Cardiac muscle cell (in vitro differentiated cells and primary cell): ENCODE measurements around the gene SEC22C. TPM values are rescaled to one million over a fixed set of nuclear protein-coding genes. Genes with fewer than 3 reads are reported as not detected.

Experiments
- DNase-seq, 2 donors: peaks; one replicate each; pipeline versions ENCODE4 v3.0.0 to v3.0.0-alpha.2; 2010 to 2017; ENCODE audit warnings: low read depth in 1 of 2, low spot score in 1 of 2
- H3K27ac ChIP-seq: fragments of 200-600 bp; sonication (generic); 2 replicates; pipeline ENCODE4 v1.5.1; 2016
- H3K27me3 ChIP-seq: fragments of 200-600 bp; sonication (generic); 2 replicates; pipeline ENCODE4 v1.6.0; 2016; ENCODE audit warnings: control low read depth
- H3K36me3 ChIP-seq: fragments of 200-600 bp; sonication (generic); 2 replicates; pipeline ENCODE4 v1.5.1; 2016; ENCODE audit warnings: control low read depth
- H3K4me1 ChIP-seq: fragments of 200-600 bp; sonication (generic); 2 replicates; pipeline ENCODE4 v1.8.1; 2017; ENCODE audit warnings: low read depth, mild to moderate bottlenecking, mixed run types
- H3K4me3 ChIP-seq: fragments of 200-600 bp; sonication (generic); 2 replicates; pipeline ENCODE4 v1.5.1; 2016; ENCODE audit warnings: mild to moderate bottlenecking
- H3K9me3 ChIP-seq: fragments of 200-600 bp; sonication (generic); 2 replicates; pipeline ENCODE4 v1.5.1; 2017; ENCODE audit warnings: low read depth, mild to moderate bottlenecking, control low read depth
- polyA plus RNA-seq: library from polyadenylated mRNA; unstranded; fragments of >200 nt; fragmentation: Nextera tagmentation; extraction: Ambion mirVana; gene quantifications from 2 replicates; pipeline ENCODE4 v1.2.1, GENCODE V29; 2016
- total RNA-seq: library from RNA; depleted of rRNA; stranded (reverse); fragments of >200 nt; gene quantifications from 2 replicates; pipeline ENCODE4 v1.2.3, GENCODE V29; 2016
- TF ChIP-seq, protein P1 (sequence below): IDR thresholded peaks from 2 replicates; pipeline ENCODE4 v1.5.1; 2012; ENCODE audit warnings: low read depth, mild to moderate bottlenecking, low read length

The SEC22C gene
- total and polyA plus RNA-seq, 2 experiments from 2014 or later = 30.9 to 31.6 TPM

DNA sequence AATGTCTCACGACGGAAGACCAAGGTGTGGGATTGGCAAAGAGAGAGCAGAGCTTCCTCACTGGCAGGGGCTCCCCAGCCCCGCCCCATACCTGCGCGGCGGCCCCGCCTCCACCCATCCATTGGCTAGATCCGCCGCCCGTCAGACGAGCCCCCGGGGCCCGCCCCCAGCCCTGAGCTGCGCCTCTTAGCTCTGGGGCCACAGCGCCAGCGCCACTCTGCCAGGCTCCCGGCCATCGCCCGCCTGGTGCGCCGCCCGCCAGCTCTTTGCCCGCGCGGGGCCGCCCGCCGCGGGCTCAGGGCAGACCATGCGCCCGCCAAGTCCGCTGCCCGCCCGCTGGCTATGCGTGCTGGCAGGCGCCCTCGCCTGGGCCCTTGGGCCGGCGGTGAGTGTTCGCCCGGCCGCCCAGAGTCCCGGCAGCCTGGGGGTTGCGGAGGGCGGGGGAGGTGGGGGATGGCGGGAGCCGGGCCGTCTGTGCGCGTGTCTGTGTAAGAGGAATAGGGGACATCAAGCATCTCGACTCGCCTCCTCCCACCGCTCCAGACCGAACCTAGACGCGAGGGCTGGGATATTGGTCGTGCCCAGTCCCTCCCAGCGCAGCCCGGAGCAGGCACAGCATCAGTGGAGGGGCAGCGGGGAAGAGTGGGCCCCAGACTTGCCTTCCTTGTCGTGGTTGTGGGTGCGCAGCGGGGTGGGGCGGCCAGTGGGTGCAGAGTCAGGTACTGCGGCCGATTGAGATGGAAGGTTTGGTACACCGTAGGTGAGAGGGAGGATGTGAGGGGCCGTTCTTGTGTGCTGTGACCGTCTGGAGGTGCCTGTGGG, 79.1 kb downstream of the SEC22C start, which contains the start of gene VIPR1:
Gene VIPR1 (plus strand): TSS at position 215 of the 822 bp plus-strand sequence. CDS start 93 bp downstream, at position 308.
- peak; percentile 42 to 85 for DNase-seq
- Histone ChIP-seq H3K27me3 (peaks cover 55% of the 10 kb centered on the region), H3K36me3 (no peaks in the 10 kb centered on the region), H3K4me1 (peaks cover 3% of the 10 kb centered on the region), H3K27ac (no peak within 1 kb of the TSS), H3K4me3 (peak within 1 kb of the TSS; percentile 40), H3K9me3 (no peaks in the 10 kb centered on the region)
- TF ChIP-seq, protein P1, sequence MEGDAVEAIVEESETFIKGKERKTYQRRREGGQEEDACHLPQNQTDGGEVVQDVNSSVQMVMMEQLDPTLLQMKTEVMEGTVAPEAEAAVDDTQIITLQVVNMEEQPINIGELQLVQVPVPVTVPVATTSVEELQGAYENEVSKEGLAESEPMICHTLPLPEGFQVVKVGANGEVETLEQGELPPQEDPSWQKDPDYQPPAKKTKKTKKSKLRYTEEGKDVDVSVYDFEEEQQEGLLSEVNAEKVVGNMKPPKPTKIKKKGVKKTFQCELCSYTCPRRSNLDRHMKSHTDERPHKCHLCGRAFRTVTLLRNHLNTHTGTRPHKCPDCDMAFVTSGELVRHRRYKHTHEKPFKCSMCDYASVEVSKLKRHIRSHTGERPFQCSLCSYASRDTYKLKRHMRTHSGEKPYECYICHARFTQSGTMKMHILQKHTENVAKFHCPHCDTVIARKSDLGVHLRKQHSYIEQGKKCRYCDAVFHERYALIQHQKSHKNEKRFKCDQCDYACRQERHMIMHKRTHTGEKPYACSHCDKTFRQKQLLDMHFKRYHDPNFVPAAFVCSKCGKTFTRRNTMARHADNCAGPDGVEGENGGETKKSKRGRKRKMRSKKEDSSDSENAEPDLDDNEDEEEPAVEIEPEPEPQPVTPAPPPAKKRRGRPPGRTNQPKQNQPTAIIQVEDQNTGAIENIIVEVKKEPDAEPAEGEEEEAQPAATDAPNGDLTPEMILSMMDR = no peak

DNA sequence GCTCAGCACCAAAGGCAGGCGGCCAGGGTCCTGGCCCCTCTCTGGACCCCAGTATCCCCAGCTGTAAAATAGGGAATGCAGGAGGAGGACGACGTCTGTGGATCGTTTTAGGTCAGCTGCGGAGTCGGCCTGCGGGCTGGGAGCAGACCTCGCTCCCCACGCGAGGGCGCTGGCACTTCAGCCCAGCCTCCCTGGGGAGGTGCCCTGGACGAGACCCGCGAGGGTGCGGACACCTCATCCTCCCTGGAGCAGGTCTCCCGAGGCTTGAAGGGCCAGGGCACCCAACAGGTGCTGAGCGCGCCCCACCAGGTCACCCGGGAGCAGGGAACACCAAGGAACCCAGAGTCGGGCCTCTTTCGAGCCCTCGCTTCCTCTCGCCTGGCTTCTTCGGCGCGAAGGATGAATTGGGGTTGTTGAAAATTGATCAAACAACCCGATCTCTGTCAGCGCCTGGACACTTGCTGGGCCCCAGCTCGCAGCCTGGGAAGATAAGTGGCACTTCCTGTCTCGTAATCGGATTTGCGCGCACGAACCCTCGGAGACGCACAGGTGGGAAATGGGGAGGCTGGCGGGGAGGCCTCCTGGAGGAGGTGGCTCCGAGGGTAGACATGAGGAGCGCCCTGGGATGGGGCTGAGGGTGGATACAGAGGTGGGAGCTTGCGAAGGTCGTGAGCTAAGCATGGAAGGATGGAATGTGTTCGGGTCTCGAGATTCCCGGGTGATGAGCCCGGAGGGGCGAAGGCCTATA, 79.9 kb downstream of the SEC22C start:
- DNase-seq = peak; percentile 40 to 65
- Histone ChIP-seq H3K27ac (no peak overlapping the region), H3K4me1 (peaks cover 3% of the 10 kb centered on the region), H3K36me3 (no peaks in the 10 kb centered on the region), H3K27me3 (peaks cover 55% of the 10 kb centered on the region), H3K9me3 (no peaks in the 10 kb centered on the region), H3K4me3 (peak overlapping the region; percentile 40)
- TF ChIP-seq, protein P1 = peak; percentile 63

DNA sequence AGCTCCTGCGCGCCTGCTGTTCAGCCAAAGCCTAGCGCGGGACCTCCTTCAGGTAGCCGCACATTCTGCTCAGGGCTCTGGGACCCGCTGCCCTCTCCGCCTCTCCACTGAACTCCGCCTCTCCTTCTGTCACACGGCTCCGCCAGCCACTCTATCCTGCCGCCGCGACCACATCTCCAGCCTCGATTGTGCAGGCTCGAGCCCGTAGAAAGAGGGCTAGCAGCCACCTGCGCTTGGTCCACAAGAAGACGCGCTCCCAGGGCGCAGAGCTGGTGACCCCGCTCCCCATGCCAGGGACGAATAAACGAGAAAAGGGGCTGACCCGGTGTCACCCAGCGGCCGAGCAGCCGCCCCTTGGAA, 80.5 kb downstream of the SEC22C start:
- TF ChIP-seq, protein P1 = no peak
- peak overlapping the region; percentile 40 for H3K4me3 ChIP-seq
- peaks cover 55% of the 10 kb centered on the region for H3K27me3 ChIP-seq

DNA sequence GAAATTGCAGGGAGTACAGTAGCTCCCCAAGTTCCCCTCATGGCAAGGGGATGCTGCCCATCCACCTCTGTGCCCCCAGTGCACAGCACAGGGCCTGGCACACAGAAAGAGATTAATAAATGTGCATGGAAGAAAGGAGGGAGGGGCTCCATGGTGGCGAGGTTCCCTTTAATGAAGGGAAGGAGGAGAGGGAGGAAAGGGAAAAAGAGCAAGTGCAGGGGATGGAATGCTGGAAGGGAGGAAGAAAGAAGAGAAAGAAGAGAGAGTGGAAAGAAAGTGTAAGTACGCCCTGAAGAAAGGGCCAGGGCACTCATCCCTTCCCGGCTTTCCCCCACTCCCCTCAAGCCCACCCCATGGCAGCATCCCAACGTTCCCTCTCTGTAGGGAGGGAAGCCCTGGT, 80.9 kb downstream of the SEC22C start:
- no peak for DNase-seq
- Histone ChIP-seq H3K36me3 (no peaks in the 10 kb centered on the region), H3K4me3 (peak overlapping the region; percentile 40), H3K4me1 (peaks cover 3% of the 10 kb centered on the region), H3K27me3 (peaks cover 55% of the 10 kb centered on the region), H3K9me3 (no peaks in the 10 kb centered on the region), H3K27ac (no peak overlapping the region)
- TF ChIP-seq, protein P1 = no peak

More for the DNA sequence above, 80.5 kb downstream of the SEC22C start:
- peak in 1 of 2 donors; percentile 55 for DNase-seq
- no peak overlapping the region for H3K27ac ChIP-seq
- H3K36me3 ChIP-seq = no peaks in the 10 kb centered on the region
- H3K9me3 ChIP-seq = no peaks in the 10 kb centered on the region
- H3K4me1 ChIP-seq = peaks cover 3% of the 10 kb centered on the region

DNA sequence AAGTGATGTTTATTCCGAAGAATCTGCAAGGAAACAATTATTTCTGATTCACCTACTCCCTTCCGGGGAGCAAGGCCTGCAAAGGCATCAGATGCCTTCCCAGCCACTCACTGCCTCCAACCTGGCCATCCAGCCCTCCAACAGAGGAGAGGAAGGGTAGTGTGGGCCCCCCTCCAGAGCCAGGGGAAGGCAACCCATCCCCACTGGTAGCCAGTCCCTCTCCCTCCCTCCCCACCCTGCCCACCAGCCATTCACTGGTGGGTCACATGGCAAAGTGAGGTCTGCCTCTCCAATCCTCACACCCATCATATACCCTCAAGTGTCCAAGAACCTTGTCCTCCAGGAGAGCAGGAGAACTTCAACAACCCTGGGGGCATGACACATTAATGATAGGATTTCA, 81.7 kb downstream of the SEC22C start:
- peaks cover 55% of the 10 kb centered on the region for H3K27me3 ChIP-seq
- no peak for DNase-seq
- no peaks in the 10 kb centered on the region for H3K36me3 ChIP-seq
- H3K4me3 ChIP-seq = no peak overlapping the region
- TF ChIP-seq, protein P1 = no peak
- no peak overlapping the region for H3K27ac ChIP-seq
- H3K9me3 ChIP-seq = no peaks in the 10 kb centered on the region
- peaks cover 3% of the 10 kb centered on the region for H3K4me1 ChIP-seq
